K562 (cell line): ENCODE data around the gene RNF224. TPM values are rescaled to one million over a fixed set of nuclear protein-coding genes. Genes with fewer than 3 reads are reported as not detected.

Experiments
- ATAC-seq: fragments of 200-7000 bp; cut with Tn5 transposase; 3 replicates; pipeline ENCODE4 v1.9.1; 2020; ENCODE audit warnings: moderate library complexity
- BruUV-seq: library from RNA; stranded (reverse); fragments of 400-500 nt; replicated peaks from 2 replicates; lab custom pipeline; 2021; lab: Mats Ljungman, UMichigan
- CTCF ChIA-PET: fragments of 300-600 bp; formaldehyde crosslinking; extraction: SDS; loops from one replicate; lab custom pipeline; 2021; ENCODE audit warnings: low intra/inter-chr PET ratio; lab: Yijun Ruan, JAX
- POLR2A ChIA-PET: fragments of 300-600, 350-650 bp; sonication (Branson Sonifier 250); formaldehyde crosslinking; extraction: SDS; loops from one replicate; lab custom pipeline; 2021; ENCODE audit warnings: antibody characterized with exemption, inconsistent platforms; lab: Yijun Ruan, JAX
- DNase-seq, 4 experiments: peaks; one replicate each; pipeline versions ENCODE4 v3.0.0 to v3.0.0-alpha.2; 2011 to 2018; ENCODE audit warnings: low spot score in 3 of 4, mixed read lengths in 3 of 4; ENCODE audit errors: extremely low read depth in 1 of 4
- FAIRE-seq: peaks from 2 replicates; lab custom pipeline; 2011; peaks lifted over from hg19 to GRCh38; lab: Jason Lieb, UNC
- H2AFZ ChIP-seq: 2 replicates; pipeline ENCODE4 v1.6.0; 2011; ENCODE audit warnings: low read depth, low read length, control low read depth, inconsistent platforms
- H3K27ac ChIP-seq: fragments of 200-600 bp; 3 replicates; pipeline ENCODE4 v1.8.0; 2011; ENCODE audit warnings: low read depth, mild to moderate bottlenecking, control low read depth, inconsistent platforms, low read length, moderate library complexity, mixed read lengths; ENCODE audit errors: extremely low read depth
- H3K27me3 ChIP-seq, 2 experiments: fragments of 300-600 bp in 1 of 2; 2 replicates in 1 of 2; 3 replicates in 1 of 2; pipeline versions ENCODE4 v1.6.0 to v1.8.0; 2011; ENCODE audit warnings: inconsistent platforms in 2 of 2, low read length in 2 of 2, mild to moderate bottlenecking in 1 of 2, mixed read lengths in 1 of 2, moderate library complexity in 1 of 2; ENCODE audit not compliant: control insufficient read depth in 2 of 2, insufficient read depth in 2 of 2
- H3K36me3 ChIP-seq: fragments of 300-600 bp; 3 replicates; pipeline ENCODE4 v1.8.0; 2011; ENCODE audit warnings: mild to moderate bottlenecking, low read length, inconsistent platforms; ENCODE audit not compliant: control insufficient read depth, insufficient read depth
- H3K4me1 ChIP-seq, 2 experiments: fragments of 200-600 bp in 1 of 2; replicated peaks in 1 of 2; 2 replicates in 1 of 2; 3 replicates in 1 of 2; pipeline versions ENCODE4 v1.5.1 to v1.8.0; 2011; ENCODE audit warnings: inconsistent platforms in 2 of 2, low read length in 2 of 2, mild to moderate bottlenecking in 1 of 2, mixed read lengths in 1 of 2, moderate library complexity in 1 of 2; ENCODE audit not compliant: control insufficient read depth in 2 of 2, insufficient read depth in 2 of 2
- H3K4me2 ChIP-seq: 2 replicates; pipeline ENCODE4 v1.6.1; 2011; ENCODE audit warnings: low read length, control low read depth, inconsistent platforms, mixed read lengths; ENCODE audit not compliant: insufficient read depth
- H3K4me3 ChIP-seq: fragments of 200-600 bp; sonication (generic), shearing (Covaris generic); 2 replicates; pipeline ENCODE4 v1.5.1; 2016; ENCODE audit warnings: control low read depth, inconsistent platforms
- H3K79me2 ChIP-seq: fragments of 200-600 bp; 3 replicates; pipeline ENCODE4 v1.8.0; 2011; ENCODE audit warnings: low read length, inconsistent platforms; ENCODE audit not compliant: control insufficient read depth, insufficient read depth
- H3K9ac ChIP-seq, 2 experiments: 2 replicates each; pipeline versions ENCODE4 v1.6.0 to v1.6.1; 2011; ENCODE audit warnings: low read depth in 2 of 2, low read length in 2 of 2, control low read depth in 1 of 2, inconsistent platforms in 1 of 2, mild to moderate bottlenecking in 1 of 2, mixed read lengths in 1 of 2; ENCODE audit not compliant: insufficient read depth in 1 of 2
- H3K9me1 ChIP-seq: one replicate; pipeline ENCODE4 v1.6.0; 2011; ENCODE audit warnings: inconsistent platforms, mild to moderate bottlenecking, low read length, moderate library complexity; ENCODE audit not compliant: control insufficient read depth, insufficient read depth
- H3K9me3 ChIP-seq: replicated peaks from 2 replicates; pipeline ENCODE4 v1.5.1; 2011; ENCODE audit warnings: low read depth, low read length, inconsistent platforms; ENCODE audit not compliant: control insufficient read depth, insufficient read depth
- H4K20me1 ChIP-seq: replicated peaks from 2 replicates; pipeline ENCODE4 v1.6.1; 2011; ENCODE audit warnings: low read length, inconsistent platforms, mixed read lengths; ENCODE audit not compliant: control insufficient read depth, insufficient read depth
- HDAC1 ChIP-seq, 2 experiments: fragments of 450-650 bp; IDR thresholded peaks; 2 replicates each; pipeline ENCODE4 v1.6.1; 2016 to 2017; ENCODE audit warnings: inconsistent platforms in 1 of 2, mild to moderate bottlenecking in 1 of 2, moderate library complexity in 1 of 2
- HDAC3 ChIP-seq: fragments of 450-650 bp; IDR thresholded peaks from 2 replicates; pipeline ENCODE4 v1.6.1; 2018; ENCODE audit warnings: borderline replicate concordance, mild to moderate bottlenecking, moderate library complexity; ENCODE audit not compliant: partially characterized antibody
- WGBS: fragments of 100-300 bp; shearing (Covaris generic); methylation state at CpG from one replicate; pipeline ENCODE4 v1.1.6; 2016; ENCODE audit warnings: low coverage, mixed read lengths; ENCODE audit not compliant: insufficient coverage; ENCODE audit errors: missing lambda C conversion rate; 5-methylcytosine and 5-hydroxymethylcytosine counted together
- in situ Hi-C: fragments of 300-500 bp; cut with MboI; formaldehyde crosslinking; loops from 4 replicates; pipeline ENCODE4 v1.15.0; 2018; ENCODE audit warnings: inconsistent platforms, mixed read lengths
- intact Hi-C: fragments of 100-400 bp; cut with micrococcal nuclease; formaldehyde crosslinking; loops from 2 replicates; pipeline ENCODE4 v1.14.2; 2022
- polyA plus RNA-seq, 8 experiments: library from polyadenylated mRNA; depleted of rRNA in 4 of 8; stranded (reverse) in 5 of 8; unstranded in 3 of 8; fragments of >200 nt; fragmentation: Nextera tagmentation in 2 of 8; fragmentation: Illumina TruSeq in 1 of 8; extraction: Ambion mirVana in 2 of 8; extraction: Trizol in 1 of 8; gene quantifications; 2 replicates each; pipeline versions ENCODE4 v1.2.1 to v1.2.3, GENCODE V29; 2011 to 2014; ENCODE audit warnings: inconsistent platforms in 1 of 8, missing spikeins in 1 of 8
- total RNA-seq, 7 experiments: library from RNA; depleted of rRNA in 6 of 7; stranded (reverse); fragments of >200 nt in 6 of 7; fragmentation: Illumina TruSeq in 2 of 7; extraction: Trizol in 2 of 7; gene quantifications; 2 replicates each; pipeline versions ENCODE4 v1.2.1 to v1.2.3, GENCODE V29; 2011 to 2021; ENCODE audit warnings: low replicate concordance in 1 of 7
- TF ChIP-seq, protein P1 (sequence below), 3 experiments: IDR thresholded peaks in 2 of 3; conservative IDR thresholded peaks in 1 of 3; 2 replicates each; pipeline ENCODE4 v1.5.1; 2011 to 2012; ENCODE audit warnings: low read length in 3 of 3, mild to moderate bottlenecking in 3 of 3, control low read depth in 2 of 3, improper control_type of control experiment in 1 of 3, inconsistent platforms in 1 of 3, low read depth in 1 of 3, mixed read lengths in 1 of 3, moderate library complexity in 1 of 3; ENCODE audit not compliant: insufficient read depth in 2 of 3
- TF ChIP-seq, protein P2 (sequence below): fragments of 250-450 bp; sonication (Bioruptor Pico); IDR thresholded peaks from 2 replicates; pipeline ENCODE4 v1.9.0; 2021; ENCODE audit warnings: mild to moderate bottlenecking

The RNF224 gene
- total and polyA plus RNA-seq, 9 of the 15 experiments (the other 6 are each of a cell fraction or from before 2014, with no cell fraction given) = not detected

DNA sequence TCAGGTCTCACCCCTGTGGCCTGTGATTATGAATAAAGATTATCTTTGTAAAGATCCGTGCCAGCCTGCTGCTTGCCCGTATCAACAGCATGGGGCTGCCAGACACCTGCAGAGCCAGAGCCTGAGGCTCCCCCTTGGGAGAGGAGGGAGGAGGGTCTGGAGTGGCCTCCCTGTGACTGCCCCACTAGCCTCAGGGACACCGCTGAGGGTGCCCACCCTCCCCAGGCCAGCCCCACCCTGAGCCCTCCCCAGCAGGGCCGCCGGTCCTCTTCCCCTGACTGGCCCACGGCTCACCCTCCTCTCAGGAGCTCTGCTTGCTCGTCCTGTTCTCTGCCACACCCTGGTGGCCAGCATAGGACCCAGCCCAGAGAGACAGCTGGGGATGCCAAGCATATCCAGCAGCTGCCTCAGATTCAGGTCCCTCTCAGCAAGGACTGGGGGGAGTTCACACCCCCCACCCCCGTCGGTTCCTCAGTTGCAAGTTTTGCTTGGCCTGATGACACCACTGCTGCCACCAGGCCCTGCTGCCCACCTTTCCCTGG, 36.9 kb upstream of the RNF224 start:
- POLR2A ChIA-PET = interaction anchor here (0.6 to 6.7 kb wide), 6 partner anchors 8 to 342 kb away, joined by 3 to 56 read pairs (median 4); partner anchors contain the start of genes NDOR1, TMEM203 and TPRN
- no peaks in the 10 kb centered on the region for H3K9me1 ChIP-seq
- peak overlapping the region; percentile 98; the same call in 1 of the 2 replicates for H3K4me2 ChIP-seq
- H3K27me3 ChIP-seq = no peaks in the 10 kb centered on the region
- in situ Hi-C loops = no loop called here
- H4K20me1 ChIP-seq = peaks cover 8% of the 10 kb centered on the region
- 0 out of 2 replicates have a peak overlapping the region, but pooled peaks have one; percentile 98 for H3K4me3 ChIP-seq
- no peak overlapping the region for H2AFZ ChIP-seq
- peaks cover 20 to 97% of the 10 kb centered on the region in 2 experiments for H3K4me1 ChIP-seq
- no peaks in the 10 kb centered on the region for H3K9me3 ChIP-seq
- no peak for ATAC-seq
- peaks cover 44% of the 10 kb centered on the region for H3K79me2 ChIP-seq
- no peak for DNase-seq
- CTCF ChIA-PET = no interaction called here
- 59% methylated on average over 3 of the region's 9 CpGs for WGBS
- no peak overlapping the region for H3K27ac ChIP-seq
- intact Hi-C loops = no loop called here
- H3K9ac ChIP-seq = peak overlapping the region in 1 of 2 experiments; percentile 96; a peak in 2 of 4 replicates
- H3K36me3 ChIP-seq = peaks cover 53% of the 10 kb centered on the region; the same call in 2 of the 3 replicates
- FAIRE-seq = no peak
- no TSS peak for BruUV-seq
- TF ChIP-seq, protein P1, sequence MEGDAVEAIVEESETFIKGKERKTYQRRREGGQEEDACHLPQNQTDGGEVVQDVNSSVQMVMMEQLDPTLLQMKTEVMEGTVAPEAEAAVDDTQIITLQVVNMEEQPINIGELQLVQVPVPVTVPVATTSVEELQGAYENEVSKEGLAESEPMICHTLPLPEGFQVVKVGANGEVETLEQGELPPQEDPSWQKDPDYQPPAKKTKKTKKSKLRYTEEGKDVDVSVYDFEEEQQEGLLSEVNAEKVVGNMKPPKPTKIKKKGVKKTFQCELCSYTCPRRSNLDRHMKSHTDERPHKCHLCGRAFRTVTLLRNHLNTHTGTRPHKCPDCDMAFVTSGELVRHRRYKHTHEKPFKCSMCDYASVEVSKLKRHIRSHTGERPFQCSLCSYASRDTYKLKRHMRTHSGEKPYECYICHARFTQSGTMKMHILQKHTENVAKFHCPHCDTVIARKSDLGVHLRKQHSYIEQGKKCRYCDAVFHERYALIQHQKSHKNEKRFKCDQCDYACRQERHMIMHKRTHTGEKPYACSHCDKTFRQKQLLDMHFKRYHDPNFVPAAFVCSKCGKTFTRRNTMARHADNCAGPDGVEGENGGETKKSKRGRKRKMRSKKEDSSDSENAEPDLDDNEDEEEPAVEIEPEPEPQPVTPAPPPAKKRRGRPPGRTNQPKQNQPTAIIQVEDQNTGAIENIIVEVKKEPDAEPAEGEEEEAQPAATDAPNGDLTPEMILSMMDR (IDR thresholded peaks at IDR 0.05 in 2 of 3, conservative IDR thresholded peaks at IDR 0.05 in 1 of 3; ENCODE audit: insufficient read depth in 2 of 3, low read depth in 1 of 3, low read length in 3 of 3) = peak in 2 of 3 experiments; percentile 11 to 19; a peak in 3 of 6 replicates
- TF ChIP-seq HDAC3 (no peak), HDAC1 (IDR thresholded peaks at IDR 0.05) (no peak)
- TF ChIP-seq, protein P2, sequence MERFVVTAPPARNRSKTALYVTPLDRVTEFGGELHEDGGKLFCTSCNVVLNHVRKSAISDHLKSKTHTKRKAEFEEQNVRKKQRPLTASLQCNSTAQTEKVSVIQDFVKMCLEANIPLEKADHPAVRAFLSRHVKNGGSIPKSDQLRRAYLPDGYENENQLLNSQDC = no peak
- TF ChIP-seq, all 486 proteins: peak for 1
